ENCODE results near the gene BCL2. TPM values are rescaled to one million over a fixed set of nuclear protein-coding genes. Genes with fewer than 3 reads are reported as not detected.

The BCL2 gene
- total RNA-seq, 1 experiment from 2014 or later, result 2.5 TPM

- no peaks in the 10 kb centered on the region for H4K20me1 ChIP-seq (ENCODE audit: insufficient read depth)
- no TSS peak for BruUV-seq (replicated peaks)
- no peak overlapping the region for H2AFZ ChIP-seq (ENCODE audit: low read depth, low read length, poor library complexity, severe bottlenecking)
- H3K4me2 ChIP-seq (ENCODE audit: low read length), result no peak overlapping the region
- TF ChIP-seq RAD21 (IDR thresholded peaks at IDR 0.05; ENCODE audit: low read depth) (no peak), POLR2A (IDR thresholded peaks at IDR 0.05; ENCODE audit: borderline replicate concordance, extremely low read depth, insufficient read depth, insufficient read length) (no peak), SP1 (IDR thresholded peaks at IDR 0.05; ENCODE audit: low read depth) (no peak), JUND (IDR thresholded peaks at IDR 0.05) (no peak)
- H3K4me3 ChIP-seq (replicated peaks in 1 of 2; ENCODE audit: low read depth in 1 of 2, low read length in 2 of 2), result no peak overlapping the region
- no peak for DNase-seq (ENCODE audit: low read depth, low spot score)
- 0 out of 2 replicates have a peak, but pooled peaks cover 3% of the 10 kb centered on the region for H3K27me3 ChIP-seq (ENCODE audit: insufficient read depth, low read length)
- ChIA-PET RAD21 (ENCODE audit: low non-redundant PET in 1 of 2, low total read pairs in 2 of 2, uncharacterized antibody in 2 of 2, unreplicated experiment in 2 of 2) (no interaction called here), CTCF (no interaction called here), POLR2A (no interaction called here)
- H3K79me2 ChIP-seq (ENCODE audit: insufficient read depth, low read length), result no peaks in the 10 kb centered on the region
- no peaks in the 10 kb centered on the region for H3K9me2 ChIP-seq (ENCODE audit: insufficient read depth)
- no peaks in the 10 kb centered on the region for H3K4me1 ChIP-seq (ENCODE audit: control insufficient read depth in 1 of 2, insufficient read depth in 2 of 2, low read length in 2 of 2)
- no peak overlapping the region for H3K9ac ChIP-seq (ENCODE audit: low read length)
- ATAC-seq, result no peak
- H3K36me3 ChIP-seq (ENCODE audit: control insufficient read depth in 1 of 2, insufficient read depth in 2 of 2, low read length in 2 of 2), result no peaks in the 10 kb centered on the region
- intact Hi-C loops (cut with micrococcal nuclease), result no loop called here
- H3K27ac ChIP-seq (ENCODE audit: low read depth, low read length), result no peak overlapping the region
- no peaks in the 10 kb centered on the region for H3K9me3 ChIP-seq (ENCODE audit: control insufficient read depth in 1 of 2, insufficient read depth in 1 of 2, low read depth in 1 of 2, low read length in 2 of 2)
Measured at GRCh38 chr18:63272638-63273037, 46.9 kb downstream of the BCL2 start.

- Histone ChIP-seq H3K4me2 (ENCODE audit: low read length) (no peak overlapping the region), H3K27ac (ENCODE audit: low read depth, low read length) (no peak overlapping the region), H2AFZ (ENCODE audit: low read depth, low read length, poor library complexity, severe bottlenecking) (no peak overlapping the region), H3K36me3 (ENCODE audit: control insufficient read depth in 1 of 2, insufficient read depth in 2 of 2, low read length in 2 of 2) (no peaks in the 10 kb centered on the region), H3K79me2 (ENCODE audit: insufficient read depth, low read length) (no peaks in the 10 kb centered on the region), H3K4me3 (replicated peaks in 1 of 2; ENCODE audit: low read depth in 1 of 2, low read length in 2 of 2) (no peak overlapping the region), H3K27me3 (ENCODE audit: insufficient read depth, low read length) (0 out of 2 replicates have a peak, but pooled peaks cover 3% of the 10 kb centered on the region), H3K9ac (ENCODE audit: low read length) (no peak overlapping the region), H3K9me2 (ENCODE audit: insufficient read depth) (no peaks in the 10 kb centered on the region), H3K9me3 (ENCODE audit: control insufficient read depth in 1 of 2, insufficient read depth in 1 of 2, low read depth in 1 of 2, low read length in 2 of 2) (no peaks in the 10 kb centered on the region), H3K4me1 (ENCODE audit: control insufficient read depth in 1 of 2, insufficient read depth in 2 of 2, low read length in 2 of 2) (no peaks in the 10 kb centered on the region), H4K20me1 (ENCODE audit: insufficient read depth) (no peaks in the 10 kb centered on the region)
- ChIA-PET CTCF (no interaction called here), POLR2A (no interaction called here), RAD21 (ENCODE audit: low non-redundant PET in 1 of 2, low total read pairs in 2 of 2, uncharacterized antibody in 2 of 2, unreplicated experiment in 2 of 2) (no interaction called here)
- no peak for TF ChIP-seq EZH2phosphoT487 (IDR thresholded peaks at IDR 0.05; ENCODE audit: borderline replicate concordance)
- TF ChIP-seq ZFX (IDR thresholded peaks at IDR 0.05), result no peak
- TF ChIP-seq REST (IDR thresholded peaks at IDR 0.05; ENCODE audit: low read depth), result no peak
- no peak for TF ChIP-seq JUND (IDR thresholded peaks at IDR 0.05)
- TF ChIP-seq, protein P1, sequence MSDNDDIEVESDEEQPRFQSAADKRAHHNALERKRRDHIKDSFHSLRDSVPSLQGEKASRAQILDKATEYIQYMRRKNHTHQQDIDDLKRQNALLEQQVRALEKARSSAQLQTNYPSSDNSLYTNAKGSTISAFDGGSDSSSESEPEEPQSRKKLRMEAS (IDR thresholded peaks at IDR 0.05), result no peak
- no peak for TF ChIP-seq RAD21 (IDR thresholded peaks at IDR 0.05; ENCODE audit: low read depth)
- TF ChIP-seq CEBPB (IDR thresholded peaks at IDR 0.05; ENCODE audit: low read depth), result no peak
- TF ChIP-seq SP1 (IDR thresholded peaks at IDR 0.05; ENCODE audit: low read depth), result no peak
- DNase-seq (ENCODE audit: low read depth, low spot score), result no peak
- intact Hi-C loops (cut with micrococcal nuclease), result no loop called here
- BruUV-seq (replicated peaks), result no TSS peak
- ATAC-seq, result no peak
Measured at GRCh38 chr18:63271881-63272299, 47.7 kb downstream of the BCL2 start.
